ENCODE measurements around the gene E4F1. TPM values are rescaled to one million over a fixed set of nuclear protein-coding genes. Genes with fewer than 3 reads are reported as not detected.
A peak's percentile ranks its signal among the peaks of the same experiment; 100 is the strongest.

E4F1 gene
- total and polyA plus RNA-seq, 2 donors from 2014 or later, result 13.6 to 26.0 TPM

DNA sequence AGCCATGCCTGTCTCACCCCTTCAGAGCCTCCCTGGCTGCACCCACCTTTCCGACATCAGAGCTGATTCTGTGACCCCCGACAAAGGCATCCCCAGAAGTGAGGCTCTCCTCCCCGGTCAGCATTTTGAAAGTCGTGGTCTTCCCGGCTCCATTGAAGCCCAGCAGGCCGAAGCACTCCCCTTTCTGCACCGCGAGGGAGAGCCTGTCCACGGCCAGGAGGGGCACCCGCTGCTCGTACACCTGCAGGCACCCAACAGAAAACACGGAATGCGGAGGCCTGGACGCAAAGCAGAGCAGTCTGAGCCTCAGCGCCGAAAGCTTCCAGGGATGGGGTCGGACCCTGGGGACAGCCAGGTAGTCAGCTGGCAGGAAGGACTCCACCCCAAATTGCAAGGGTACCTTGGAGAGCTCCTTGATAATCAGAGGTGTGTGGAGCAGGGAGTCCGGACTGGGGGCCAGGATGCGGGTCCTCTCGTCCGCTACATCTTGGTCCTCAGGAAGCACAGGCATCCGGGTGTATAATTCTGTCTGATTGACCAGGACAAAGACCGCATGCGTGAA, 57.7 kb downstream of the E4F1 start:
- no peaks in the 10 kb centered on the region for H3K36me3 ChIP-seq (ENCODE audit: control insufficient read depth in 2 of 3, insufficient read depth in 3 of 3, low read length in 3 of 3)
- H3K4me3 ChIP-seq (ENCODE audit: low read length in 3 of 3), result no peak overlapping the region
- no peaks in the 10 kb centered on the region for H3K27me3 ChIP-seq (ENCODE audit: control insufficient read depth, insufficient read depth, low read length)
- H3K9me3 ChIP-seq (ENCODE audit: control insufficient read depth in 2 of 3, insufficient read depth in 1 of 3, low read length in 3 of 3), result no peaks in the 10 kb centered on the region
- no peak overlapping the region for H3K27ac ChIP-seq (ENCODE audit: low read depth in 2 of 2, low read length in 2 of 2)
- no peak for FAIRE-seq
- H3K4me1 ChIP-seq (ENCODE audit: control insufficient read depth in 2 of 3, insufficient read depth in 2 of 3, low read depth in 1 of 3, low read length in 3 of 3), result no peaks in the 10 kb centered on the region
- no peak for DNase-seq
- H3K9ac ChIP-seq (ENCODE audit: low read length in 3 of 3), result no peak overlapping the region
- TF ChIP-seq, protein P1, sequence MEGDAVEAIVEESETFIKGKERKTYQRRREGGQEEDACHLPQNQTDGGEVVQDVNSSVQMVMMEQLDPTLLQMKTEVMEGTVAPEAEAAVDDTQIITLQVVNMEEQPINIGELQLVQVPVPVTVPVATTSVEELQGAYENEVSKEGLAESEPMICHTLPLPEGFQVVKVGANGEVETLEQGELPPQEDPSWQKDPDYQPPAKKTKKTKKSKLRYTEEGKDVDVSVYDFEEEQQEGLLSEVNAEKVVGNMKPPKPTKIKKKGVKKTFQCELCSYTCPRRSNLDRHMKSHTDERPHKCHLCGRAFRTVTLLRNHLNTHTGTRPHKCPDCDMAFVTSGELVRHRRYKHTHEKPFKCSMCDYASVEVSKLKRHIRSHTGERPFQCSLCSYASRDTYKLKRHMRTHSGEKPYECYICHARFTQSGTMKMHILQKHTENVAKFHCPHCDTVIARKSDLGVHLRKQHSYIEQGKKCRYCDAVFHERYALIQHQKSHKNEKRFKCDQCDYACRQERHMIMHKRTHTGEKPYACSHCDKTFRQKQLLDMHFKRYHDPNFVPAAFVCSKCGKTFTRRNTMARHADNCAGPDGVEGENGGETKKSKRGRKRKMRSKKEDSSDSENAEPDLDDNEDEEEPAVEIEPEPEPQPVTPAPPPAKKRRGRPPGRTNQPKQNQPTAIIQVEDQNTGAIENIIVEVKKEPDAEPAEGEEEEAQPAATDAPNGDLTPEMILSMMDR (IDR thresholded peaks at IDR 0.05; ENCODE audit: borderline replicate concordance, extremely low read depth, insufficient read depth), result no peak
- intact Hi-C loops (cut with DNase I), result no loop called here

DNA sequence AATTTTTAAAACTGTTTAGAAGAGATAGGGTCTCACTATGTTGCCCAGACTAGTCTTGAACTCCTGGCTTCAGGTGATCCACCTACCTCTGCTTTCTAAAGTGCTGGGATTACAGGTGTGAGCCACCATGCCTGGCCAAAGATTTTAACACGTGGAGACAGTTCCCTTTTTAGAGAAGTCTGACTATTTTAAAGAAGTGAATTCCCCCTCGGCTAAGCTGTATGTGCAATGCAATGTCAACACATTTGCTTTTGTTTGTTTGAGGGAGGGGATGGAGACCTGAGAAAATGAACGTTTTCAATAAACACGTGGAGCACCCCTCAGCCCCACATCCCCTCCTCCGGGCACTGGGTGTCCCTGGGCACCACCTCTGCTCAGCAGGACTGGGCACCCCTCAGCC, 58.9 kb downstream of the E4F1 start:
- FAIRE-seq, result no peak

DNA sequence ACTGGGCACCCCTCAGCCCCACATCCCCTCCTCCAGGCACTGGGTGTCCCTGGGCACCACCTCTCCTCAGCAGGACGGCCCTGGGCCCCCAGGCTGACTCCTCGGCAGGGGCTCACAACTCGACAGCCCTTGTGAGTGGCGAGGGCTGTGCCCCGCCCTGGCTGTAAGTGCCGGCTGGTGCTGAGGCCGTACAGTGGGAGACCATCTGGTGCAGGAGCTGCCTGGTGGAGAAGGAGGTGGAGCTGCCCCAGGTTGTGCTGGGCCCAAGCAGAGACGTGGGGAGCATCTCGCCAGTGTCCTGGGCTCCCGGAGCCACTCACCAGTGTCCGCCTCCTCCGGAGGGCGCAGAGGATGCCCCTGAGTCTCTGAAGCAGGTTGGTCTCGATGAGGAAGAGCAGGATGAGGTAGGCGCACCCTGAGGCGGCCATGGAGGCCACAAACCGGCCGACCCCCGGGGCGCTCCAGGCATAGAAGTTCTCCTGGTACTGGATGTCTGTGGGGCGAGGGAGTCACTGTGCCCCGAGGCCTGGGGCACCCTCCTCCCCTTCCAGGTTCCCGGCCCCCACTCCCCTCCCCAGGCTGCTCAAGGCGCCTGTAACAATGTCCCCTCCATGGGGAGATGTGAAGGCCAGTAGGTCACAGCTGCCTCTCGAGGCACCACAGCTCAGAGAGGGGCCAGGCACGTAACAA, 59.6 kb downstream of the E4F1 start:
- H3K27ac ChIP-seq (ENCODE audit: low read depth in 2 of 2, low read length in 2 of 2), result no peak overlapping the region
- intact Hi-C loops (cut with DNase I), result no loop called here
- no peak for FAIRE-seq
- no peaks in the 10 kb centered on the region for H3K36me3 ChIP-seq (ENCODE audit: control insufficient read depth in 2 of 3, insufficient read depth in 3 of 3, low read length in 3 of 3)
- H3K9ac ChIP-seq (ENCODE audit: low read length in 3 of 3), result no peak overlapping the region
- TF ChIP-seq, protein P1 (IDR thresholded peaks at IDR 0.05; ENCODE audit: borderline replicate concordance, extremely low read depth, insufficient read depth), result no peak
- peak in 1 of 5 donors; percentile 65 for DNase-seq
- H3K4me1 ChIP-seq (ENCODE audit: control insufficient read depth in 2 of 3, insufficient read depth in 2 of 3, low read depth in 1 of 3, low read length in 3 of 3), result no peaks in the 10 kb centered on the region
- no peaks in the 10 kb centered on the region for H3K9me3 ChIP-seq (ENCODE audit: control insufficient read depth in 2 of 3, insufficient read depth in 1 of 3, low read length in 3 of 3)
- no peaks in the 10 kb centered on the region for H3K27me3 ChIP-seq (ENCODE audit: control insufficient read depth, insufficient read depth, low read length)
- H3K4me3 ChIP-seq (ENCODE audit: low read length in 3 of 3), result no peak overlapping the region

More for the DNA sequence above, 58.9 kb downstream of the E4F1 start:
- Histone ChIP-seq H3K4me3 (ENCODE audit: low read length in 3 of 3) (no peak overlapping the region), H3K9ac (ENCODE audit: low read length in 3 of 3) (no peak overlapping the region), H3K4me1 (ENCODE audit: control insufficient read depth in 2 of 3, insufficient read depth in 2 of 3, low read depth in 1 of 3, low read length in 3 of 3) (no peaks in the 10 kb centered on the region), H3K27me3 (ENCODE audit: control insufficient read depth, insufficient read depth, low read length) (no peaks in the 10 kb centered on the region), H3K9me3 (ENCODE audit: control insufficient read depth in 2 of 3, insufficient read depth in 1 of 3, low read length in 3 of 3) (no peaks in the 10 kb centered on the region), H3K36me3 (ENCODE audit: control insufficient read depth in 2 of 3, insufficient read depth in 3 of 3, low read length in 3 of 3) (no peaks in the 10 kb centered on the region), H3K27ac (ENCODE audit: low read depth in 2 of 2, low read length in 2 of 2) (no peak overlapping the region)
- TF ChIP-seq, protein P1 (IDR thresholded peaks at IDR 0.05; ENCODE audit: borderline replicate concordance, extremely low read depth, insufficient read depth), result no peak
- intact Hi-C loops (cut with DNase I), result no loop called here
- DNase-seq, result no peak

All from kidney (tissue), 14 donors.